K562 (cell line): Measurements from ENCODE around the gene CDKN2B-AS1. TPM values are rescaled to one million over a fixed set of nuclear protein-coding genes. Genes with fewer than 3 reads are reported as not detected.

Experiments used
- ATAC-seq: fragments of 200-7000 bp; cut with Tn5 transposase; 3 replicates; pipeline ENCODE4 v1.9.1; 2020; ENCODE audit warnings: moderate library complexity
- BruUV-seq: library from RNA; stranded (reverse); fragments of 400-500 nt; replicated peaks from 2 replicates; lab custom pipeline; 2021; lab: Mats Ljungman, UMichigan
- CTCF ChIA-PET: fragments of 300-600 bp; formaldehyde crosslinking; extraction: SDS; loops from one replicate; lab custom pipeline; 2021; ENCODE audit warnings: low intra/inter-chr PET ratio; lab: Yijun Ruan, JAX
- POLR2A ChIA-PET: fragments of 300-600, 350-650 bp; sonication (Branson Sonifier 250); formaldehyde crosslinking; extraction: SDS; loops from one replicate; lab custom pipeline; 2021; ENCODE audit warnings: antibody characterized with exemption, inconsistent platforms; lab: Yijun Ruan, JAX
- DNase-seq, 4 experiments: peaks; one replicate each; pipeline versions ENCODE4 v3.0.0 to v3.0.0-alpha.2; 2011 to 2018; ENCODE audit warnings: low spot score in 3 of 4, mixed read lengths in 3 of 4; ENCODE audit errors: extremely low read depth in 1 of 4
- FAIRE-seq: peaks from 2 replicates; lab custom pipeline; 2011; peaks lifted over from hg19 to GRCh38; lab: Jason Lieb, UNC
- H2AFZ ChIP-seq: 2 replicates; pipeline ENCODE4 v1.6.0; 2011; ENCODE audit warnings: low read depth, low read length, control low read depth, inconsistent platforms
- H3K27ac ChIP-seq: fragments of 200-600 bp; 3 replicates; pipeline ENCODE4 v1.8.0; 2011; ENCODE audit warnings: low read depth, mild to moderate bottlenecking, control low read depth, inconsistent platforms, low read length, moderate library complexity, mixed read lengths; ENCODE audit errors: extremely low read depth
- H3K27me3 ChIP-seq, 2 experiments: fragments of 300-600 bp in 1 of 2; 2 replicates in 1 of 2; 3 replicates in 1 of 2; pipeline versions ENCODE4 v1.6.0 to v1.8.0; 2011; ENCODE audit warnings: inconsistent platforms in 2 of 2, low read length in 2 of 2, mild to moderate bottlenecking in 1 of 2, mixed read lengths in 1 of 2, moderate library complexity in 1 of 2; ENCODE audit not compliant: control insufficient read depth in 2 of 2, insufficient read depth in 2 of 2
- H3K36me3 ChIP-seq: fragments of 300-600 bp; 3 replicates; pipeline ENCODE4 v1.8.0; 2011; ENCODE audit warnings: mild to moderate bottlenecking, low read length, inconsistent platforms; ENCODE audit not compliant: control insufficient read depth, insufficient read depth
- H3K4me1 ChIP-seq, 2 experiments: fragments of 200-600 bp in 1 of 2; replicated peaks in 1 of 2; 2 replicates in 1 of 2; 3 replicates in 1 of 2; pipeline versions ENCODE4 v1.5.1 to v1.8.0; 2011; ENCODE audit warnings: inconsistent platforms in 2 of 2, low read length in 2 of 2, mild to moderate bottlenecking in 1 of 2, mixed read lengths in 1 of 2, moderate library complexity in 1 of 2; ENCODE audit not compliant: control insufficient read depth in 2 of 2, insufficient read depth in 2 of 2
- H3K4me2 ChIP-seq: 2 replicates; pipeline ENCODE4 v1.6.1; 2011; ENCODE audit warnings: low read length, control low read depth, inconsistent platforms, mixed read lengths; ENCODE audit not compliant: insufficient read depth
- H3K4me3 ChIP-seq: fragments of 200-600 bp; sonication (generic), shearing (Covaris generic); 2 replicates; pipeline ENCODE4 v1.5.1; 2016; ENCODE audit warnings: control low read depth, inconsistent platforms
- H3K79me2 ChIP-seq: fragments of 200-600 bp; 3 replicates; pipeline ENCODE4 v1.8.0; 2011; ENCODE audit warnings: low read length, inconsistent platforms; ENCODE audit not compliant: control insufficient read depth, insufficient read depth
- H3K9ac ChIP-seq, 2 experiments: 2 replicates each; pipeline versions ENCODE4 v1.6.0 to v1.6.1; 2011; ENCODE audit warnings: low read depth in 2 of 2, low read length in 2 of 2, control low read depth in 1 of 2, inconsistent platforms in 1 of 2, mild to moderate bottlenecking in 1 of 2, mixed read lengths in 1 of 2; ENCODE audit not compliant: insufficient read depth in 1 of 2
- H3K9me1 ChIP-seq: one replicate; pipeline ENCODE4 v1.6.0; 2011; ENCODE audit warnings: inconsistent platforms, mild to moderate bottlenecking, low read length, moderate library complexity; ENCODE audit not compliant: control insufficient read depth, insufficient read depth
- H3K9me3 ChIP-seq: replicated peaks from 2 replicates; pipeline ENCODE4 v1.5.1; 2011; ENCODE audit warnings: low read depth, low read length, inconsistent platforms; ENCODE audit not compliant: control insufficient read depth, insufficient read depth
- H4K20me1 ChIP-seq: replicated peaks from 2 replicates; pipeline ENCODE4 v1.6.1; 2011; ENCODE audit warnings: low read length, inconsistent platforms, mixed read lengths; ENCODE audit not compliant: control insufficient read depth, insufficient read depth
- ATF4 ChIP-seq: fragments of 450-650 bp; formaldehyde crosslinking; IDR thresholded peaks from 2 replicates; pipeline ENCODE4 v1.4.0; 2022; ENCODE audit warnings: mild to moderate bottlenecking, moderate library complexity
- FOS ChIP-seq: IDR thresholded peaks from 3 replicates; pipeline ENCODE4 v1.6.1; 2011; ENCODE audit not compliant: insufficient read length; ENCODE audit errors: extremely low read depth
- HNRNPLL ChIP-seq: fragments of 200-400 bp; formaldehyde crosslinking; IDR thresholded peaks from 2 replicates; pipeline ENCODE4 v1.6.1; 2017; ENCODE audit warnings: low read length, low read depth, mild to moderate bottlenecking; ENCODE audit not compliant: poor library complexity, severe bottlenecking
- NR2C2 ChIP-seq, 2 experiments: fragments of 200-800 bp in 1 of 2; sonication (Bioruptor generic) in 1 of 2; sonication (generic) in 1 of 2; formaldehyde crosslinking in 1 of 2; IDR thresholded peaks; 2 replicates each; pipeline versions ENCODE4 v1.6.1 to v1.8.0; 2016 to 2022; ENCODE audit warnings: mild to moderate bottlenecking in 1 of 2, missing compliant biosample characterization in 1 of 2, missing genetic modification characterization in 1 of 2, missing genetic modification reagents in 1 of 2
- POLR2B ChIP-seq: fragments of 450-650 bp; IDR thresholded peaks from 2 replicates; pipeline ENCODE4 v1.6.1; 2018; ENCODE audit warnings: low read depth; ENCODE audit not compliant: partially characterized antibody
- PTRF ChIP-seq: fragments of 450-650 bp; IDR thresholded peaks from 2 replicates; pipeline ENCODE4 v1.6.1; 2016; ENCODE audit warnings: mild to moderate bottlenecking, missing genetic modification characterization, missing compliant biosample characterization
- ZNF436 ChIP-seq: fragments of 250-450, 450-650 bp; sonication (Bioruptor Pico); formaldehyde crosslinking; IDR thresholded peaks from 2 replicates; pipeline ENCODE4 v1.7.0; 2020; ENCODE audit warnings: mild to moderate bottlenecking
- ZNF583 ChIP-seq: fragments of 250-450 bp; sonication (Bioruptor Pico); IDR thresholded peaks from 2 replicates; pipeline ENCODE4 v1.4.0; 2020
- ZNF589 ChIP-seq: fragments of 200-800 bp; sonication (Bioruptor generic); IDR thresholded peaks from 2 replicates; pipeline ENCODE4 v1.6.1; 2016; ENCODE audit warnings: low read depth, missing genetic modification characterization, missing compliant biosample characterization
- ZSCAN32 ChIP-seq: fragments of 450-650 bp; formaldehyde crosslinking; IDR thresholded peaks from 2 replicates; pipeline ENCODE4 v1.4.0; 2020; ENCODE audit warnings: mild to moderate bottlenecking, moderate library complexity
- in situ Hi-C: fragments of 300-500 bp; cut with MboI; formaldehyde crosslinking; loops from 4 replicates; pipeline ENCODE4 v1.15.0; 2018; ENCODE audit warnings: inconsistent platforms, mixed read lengths
- intact Hi-C: fragments of 100-400 bp; cut with micrococcal nuclease; formaldehyde crosslinking; loops from 2 replicates; pipeline ENCODE4 v1.14.2; 2022
- polyA plus RNA-seq, 8 experiments: library from polyadenylated mRNA; depleted of rRNA in 4 of 8; stranded (reverse) in 5 of 8; unstranded in 3 of 8; fragments of >200 nt; fragmentation: Nextera tagmentation in 2 of 8; fragmentation: Illumina TruSeq in 1 of 8; extraction: Ambion mirVana in 2 of 8; extraction: Trizol in 1 of 8; gene quantifications; 2 replicates each; pipeline versions ENCODE4 v1.2.1 to v1.2.3, GENCODE V29; 2011 to 2014; ENCODE audit warnings: inconsistent platforms in 1 of 8, missing spikeins in 1 of 8
- total RNA-seq, 7 experiments: library from RNA; depleted of rRNA in 6 of 7; stranded (reverse); fragments of >200 nt in 6 of 7; fragmentation: Illumina TruSeq in 2 of 7; extraction: Trizol in 2 of 7; gene quantifications; 2 replicates each; pipeline versions ENCODE4 v1.2.1 to v1.2.3, GENCODE V29; 2011 to 2021; ENCODE audit warnings: low replicate concordance in 1 of 7
- TF ChIP-seq, protein P1 (sequence below), 2 experiments: fragments of 450-650 bp in 1 of 2; IDR thresholded peaks; 2 replicates each; pipeline ENCODE4 v1.6.1; 2011 to 2017; ENCODE audit warnings: low read depth in 2 of 2, antibody characterized with exemption in 1 of 2, borderline replicate concordance in 1 of 2, low read length in 1 of 2, mild to moderate bottlenecking in 1 of 2, mixed read lengths in 1 of 2; ENCODE audit not compliant: control insufficient read depth in 1 of 2
- TF ChIP-seq, protein P2 (sequence below): IDR thresholded peaks from 2 replicates; pipeline ENCODE4 v1.6.1; 2011; ENCODE audit not compliant: insufficient read length; ENCODE audit errors: extremely low read depth

The CDKN2B-AS1 gene
- total and polyA plus RNA-seq, 9 of the 15 experiments (the other 6 are each of a cell fraction or from before 2014, with no cell fraction given): not detected

- TF ChIP-seq, protein P1, sequence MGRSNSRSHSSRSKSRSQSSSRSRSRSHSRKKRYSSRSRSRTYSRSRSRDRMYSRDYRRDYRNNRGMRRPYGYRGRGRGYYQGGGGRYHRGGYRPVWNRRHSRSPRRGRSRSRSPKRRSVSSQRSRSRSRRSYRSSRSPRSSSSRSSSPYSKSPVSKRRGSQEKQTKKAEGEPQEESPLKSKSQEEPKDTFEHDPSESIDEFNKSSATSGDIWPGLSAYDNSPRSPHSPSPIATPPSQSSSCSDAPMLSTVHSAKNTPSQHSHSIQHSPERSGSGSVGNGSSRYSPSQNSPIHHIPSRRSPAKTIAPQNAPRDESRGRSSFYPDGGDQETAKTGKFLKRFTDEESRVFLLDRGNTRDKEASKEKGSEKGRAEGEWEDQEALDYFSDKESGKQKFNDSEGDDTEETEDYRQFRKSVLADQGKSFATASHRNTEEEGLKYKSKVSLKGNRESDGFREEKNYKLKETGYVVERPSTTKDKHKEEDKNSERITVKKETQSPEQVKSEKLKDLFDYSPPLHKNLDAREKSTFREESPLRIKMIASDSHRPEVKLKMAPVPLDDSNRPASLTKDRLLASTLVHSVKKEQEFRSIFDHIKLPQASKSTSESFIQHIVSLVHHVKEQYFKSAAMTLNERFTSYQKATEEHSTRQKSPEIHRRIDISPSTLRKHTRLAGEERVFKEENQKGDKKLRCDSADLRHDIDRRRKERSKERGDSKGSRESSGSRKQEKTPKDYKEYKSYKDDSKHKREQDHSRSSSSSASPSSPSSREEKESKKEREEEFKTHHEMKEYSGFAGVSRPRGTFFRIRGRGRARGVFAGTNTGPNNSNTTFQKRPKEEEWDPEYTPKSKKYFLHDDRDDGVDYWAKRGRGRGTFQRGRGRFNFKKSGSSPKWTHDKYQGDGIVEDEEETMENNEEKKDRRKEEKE (IDR thresholded peaks at IDR 0.05; ENCODE audit: borderline replicate concordance in 1 of 2, control insufficient read depth in 1 of 2, low read depth in 2 of 2, low read length in 1 of 2): no peak
- TF ChIP-seq, protein P2, sequence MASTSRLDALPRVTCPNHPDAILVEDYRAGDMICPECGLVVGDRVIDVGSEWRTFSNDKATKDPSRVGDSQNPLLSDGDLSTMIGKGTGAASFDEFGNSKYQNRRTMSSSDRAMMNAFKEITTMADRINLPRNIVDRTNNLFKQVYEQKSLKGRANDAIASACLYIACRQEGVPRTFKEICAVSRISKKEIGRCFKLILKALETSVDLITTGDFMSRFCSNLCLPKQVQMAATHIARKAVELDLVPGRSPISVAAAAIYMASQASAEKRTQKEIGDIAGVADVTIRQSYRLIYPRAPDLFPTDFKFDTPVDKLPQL: no peak
- TF ChIP-seq POLR2B: no peak
These were observed 162.0 kb downstream of the CDKN2B-AS1 start (continued) for GRCh38 chr9:22156586-22156985.

GRCh38 chr9:22157276-22157675 is 162.7 kb downstream of the CDKN2B-AS1 start:
- H3K27me3 ChIP-seq: no peaks in the 10 kb centered on the region
- FAIRE-seq: no peak
- H3K79me2 ChIP-seq: no peaks in the 10 kb centered on the region
- no peak overlapping the region for H3K9ac ChIP-seq
- H3K4me1 ChIP-seq: no peaks in the 10 kb centered on the region
- intact Hi-C loops (no loop called here), in situ Hi-C loops (no loop called here)
- H4K20me1 ChIP-seq: no peaks in the 10 kb centered on the region
- DNase-seq: no peak
- POLR2A ChIA-PET: no interaction called here
- no peak overlapping the region for H3K27ac ChIP-seq
- no peak overlapping the region for H3K4me2 ChIP-seq
- H3K9me1 ChIP-seq: no peaks in the 10 kb centered on the region
- H3K36me3 ChIP-seq: no peaks in the 10 kb centered on the region
- H3K9me3 ChIP-seq: no peaks in the 10 kb centered on the region
- no peak for ATAC-seq
- no TSS peak for BruUV-seq
- CTCF ChIA-PET: no interaction called here
- H3K4me3 ChIP-seq: no peak overlapping the region
- no peak overlapping the region for H2AFZ ChIP-seq
- TF ChIP-seq ATF4 (CRISPR knock-in tag): no peak
- no peak for TF ChIP-seq ZSCAN32 (CRISPR knock-in tag)
- no peak for TF ChIP-seq NR2C2 (CRISPR knock-in tag; IDR thresholded peaks at IDR 0.05)
- no peak for TF ChIP-seq NR2C2 (tag; IDR thresholded peaks at IDR 0.05)
- no peak for TF ChIP-seq HNRNPLL
- no peak for TF ChIP-seq PTRF (tag)
- TF ChIP-seq ZNF436 (CRISPR knock-in tag): no peak
- no peak for TF ChIP-seq ZNF583
- TF ChIP-seq ZNF589: no peak
- no peak for TF ChIP-seq FOS
